NB4 (cell line): Measurements from ENCODE around the gene FOLR2.
A peak's percentile ranks its signal among the peaks of the same experiment; 100 is the strongest.

Experiments
- DNase-seq: peaks from one replicate; pipeline ENCODE4 v3.0.0; 2010; ENCODE audit warnings: low read depth
- H3K4me3 ChIP-seq: one replicate; pipeline ENCODE4 v1.5.1; 2011; ENCODE audit warnings: mild to moderate bottlenecking, low read depth, low read length, moderate library complexity
- MYC ChIP-seq: IDR thresholded peaks from 2 replicates; pipeline ENCODE4 v1.6.1; 2011; ENCODE audit warnings: low read depth, low read length
- POLR2A ChIP-seq: IDR thresholded peaks from 2 replicates; pipeline ENCODE4 v1.6.1; 2011; ENCODE audit warnings: mild to moderate bottlenecking; ENCODE audit not compliant: insufficient read length; ENCODE audit errors: extremely low read depth
- TF ChIP-seq, protein P1 (sequence below): IDR thresholded peaks from 2 replicates; pipeline ENCODE4 v1.6.1; 2011; ENCODE audit warnings: low read depth, low read length
- TF ChIP-seq, protein P2 (sequence below): IDR thresholded peaks from one replicate; pipeline ENCODE4 v1.5.1; 2012; ENCODE audit warnings: low read depth, low read length

FOLR2 gene

DNA sequence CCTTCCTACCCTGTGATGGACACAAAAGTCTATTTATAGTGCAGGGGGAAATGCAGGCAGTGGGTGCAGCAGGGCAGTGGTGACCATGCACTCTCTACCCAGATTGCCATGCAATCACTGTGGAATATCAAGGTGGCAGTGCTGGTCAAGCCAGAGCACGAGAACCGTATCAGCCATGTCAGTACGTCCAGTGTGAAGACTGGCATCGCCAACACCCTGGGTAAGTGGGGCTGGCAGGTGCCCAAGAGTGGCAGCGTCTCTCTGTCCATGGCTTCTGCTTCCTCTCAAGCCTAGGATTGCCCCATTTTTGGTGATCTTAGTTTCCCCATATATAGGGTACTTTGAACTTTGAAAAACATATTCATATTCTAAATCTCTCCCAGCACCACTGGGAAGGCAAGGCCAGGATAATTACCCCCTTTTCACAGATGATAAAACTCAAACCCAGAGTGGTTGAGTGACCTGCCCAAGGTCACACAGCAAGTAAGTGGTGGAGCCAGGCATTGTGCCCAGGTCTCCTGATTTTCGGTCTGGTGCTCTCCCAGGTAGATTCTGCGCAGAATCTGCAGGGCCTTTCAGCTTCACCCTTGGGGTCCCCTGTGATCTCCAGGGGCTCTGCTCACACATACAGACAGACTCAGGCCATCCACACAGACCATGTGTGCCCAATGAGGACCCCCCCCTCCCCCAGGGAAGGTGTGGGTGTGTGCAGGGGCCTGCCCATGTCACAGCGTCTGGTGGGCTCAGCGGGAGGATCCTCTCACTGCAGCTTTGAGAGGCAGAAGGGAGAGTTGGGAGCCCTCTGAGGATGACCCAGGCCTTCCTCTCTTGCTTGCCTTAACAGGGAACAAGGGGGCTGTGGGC lies 15.0 kb downstream of the FOLR2 start:
- DNase-seq, result no peak
- no peak overlapping the region for H3K4me3 ChIP-seq
- no peak for TF ChIP-seq POLR2A
- TF ChIP-seq, protein P1, sequence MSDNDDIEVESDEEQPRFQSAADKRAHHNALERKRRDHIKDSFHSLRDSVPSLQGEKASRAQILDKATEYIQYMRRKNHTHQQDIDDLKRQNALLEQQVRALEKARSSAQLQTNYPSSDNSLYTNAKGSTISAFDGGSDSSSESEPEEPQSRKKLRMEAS, result no peak
- no peak for TF ChIP-seq MYC
- TF ChIP-seq, protein P2, sequence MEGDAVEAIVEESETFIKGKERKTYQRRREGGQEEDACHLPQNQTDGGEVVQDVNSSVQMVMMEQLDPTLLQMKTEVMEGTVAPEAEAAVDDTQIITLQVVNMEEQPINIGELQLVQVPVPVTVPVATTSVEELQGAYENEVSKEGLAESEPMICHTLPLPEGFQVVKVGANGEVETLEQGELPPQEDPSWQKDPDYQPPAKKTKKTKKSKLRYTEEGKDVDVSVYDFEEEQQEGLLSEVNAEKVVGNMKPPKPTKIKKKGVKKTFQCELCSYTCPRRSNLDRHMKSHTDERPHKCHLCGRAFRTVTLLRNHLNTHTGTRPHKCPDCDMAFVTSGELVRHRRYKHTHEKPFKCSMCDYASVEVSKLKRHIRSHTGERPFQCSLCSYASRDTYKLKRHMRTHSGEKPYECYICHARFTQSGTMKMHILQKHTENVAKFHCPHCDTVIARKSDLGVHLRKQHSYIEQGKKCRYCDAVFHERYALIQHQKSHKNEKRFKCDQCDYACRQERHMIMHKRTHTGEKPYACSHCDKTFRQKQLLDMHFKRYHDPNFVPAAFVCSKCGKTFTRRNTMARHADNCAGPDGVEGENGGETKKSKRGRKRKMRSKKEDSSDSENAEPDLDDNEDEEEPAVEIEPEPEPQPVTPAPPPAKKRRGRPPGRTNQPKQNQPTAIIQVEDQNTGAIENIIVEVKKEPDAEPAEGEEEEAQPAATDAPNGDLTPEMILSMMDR, result no peak

DNA sequence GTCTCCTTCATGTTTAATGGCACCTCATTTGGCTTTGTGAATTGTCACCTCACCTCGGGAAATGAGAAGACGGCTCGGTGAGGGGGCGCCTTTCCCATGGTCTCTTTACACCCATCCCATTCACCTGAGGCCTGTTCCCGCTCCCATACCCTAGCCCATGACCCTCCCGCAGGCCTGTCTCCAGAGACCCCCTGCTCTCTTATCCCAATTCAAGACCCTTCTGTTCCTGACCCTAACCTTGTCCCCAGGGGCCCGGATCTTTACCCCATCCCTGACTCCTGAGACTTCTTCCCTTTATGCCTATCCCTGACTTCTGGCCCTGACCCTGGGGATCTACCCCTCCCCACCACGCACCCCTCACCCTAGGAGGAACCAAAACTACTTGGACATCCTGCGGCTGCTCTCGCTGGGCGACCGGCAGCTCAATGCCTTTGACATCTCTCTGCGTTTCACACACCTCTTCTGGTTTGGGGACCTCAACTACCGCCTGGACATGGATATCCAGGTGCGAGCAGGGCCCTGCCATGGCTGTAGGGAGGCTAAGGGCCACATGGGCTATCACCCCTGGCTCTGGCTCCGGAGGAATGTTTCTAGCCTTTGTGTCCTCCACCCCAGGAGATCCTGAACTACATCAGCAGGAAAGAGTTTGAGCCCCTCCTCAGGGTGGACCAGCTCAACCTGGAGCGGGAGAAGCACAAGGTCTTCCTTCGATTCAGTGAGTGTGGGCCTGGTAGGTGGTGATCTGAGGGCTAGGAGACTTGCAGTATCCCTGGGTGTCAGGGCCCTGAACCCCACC lies 15.9 kb downstream of the FOLR2 start:
- TF ChIP-seq, protein P1, result no peak
- no peak for TF ChIP-seq POLR2A
- no peak for TF ChIP-seq MYC
- TF ChIP-seq, protein P2, result no peak
- no peak overlapping the region for H3K4me3 ChIP-seq
- DNase-seq, result no peak

DNA sequence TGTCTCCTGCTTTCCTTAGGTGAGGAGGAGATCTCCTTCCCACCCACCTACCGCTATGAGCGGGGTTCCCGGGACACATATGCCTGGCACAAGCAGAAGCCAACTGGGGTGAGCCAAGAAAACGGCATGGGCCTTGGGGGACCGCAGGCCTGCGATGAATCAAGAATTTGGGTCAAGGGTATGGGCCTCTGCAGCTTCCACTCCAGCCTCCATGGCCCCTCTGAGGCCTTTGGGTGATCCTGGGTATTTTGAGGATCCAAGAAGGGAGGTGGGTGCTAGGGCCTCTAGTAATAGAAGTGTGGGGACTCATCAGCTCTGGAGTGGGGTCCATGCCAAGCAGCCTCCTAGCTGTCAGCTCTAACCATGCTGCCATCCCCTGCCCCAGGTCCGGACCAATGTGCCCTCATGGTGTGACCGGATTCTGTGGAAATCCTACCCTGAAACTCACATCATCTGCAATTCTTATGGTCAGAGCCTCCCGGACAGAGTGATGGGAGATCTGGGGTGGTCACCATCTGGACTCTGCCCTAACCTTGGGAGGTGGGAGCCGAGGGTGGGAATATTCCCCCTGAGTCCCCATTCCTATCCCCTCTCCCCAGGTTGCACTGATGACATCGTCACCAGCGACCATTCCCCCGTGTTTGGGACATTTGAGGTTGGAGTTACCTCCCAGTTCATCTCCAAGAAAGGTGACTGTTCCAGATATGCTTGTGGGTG lies 16.6 kb downstream of the FOLR2 start:
- H3K4me3 ChIP-seq, result no peak overlapping the region
- DNase-seq, result no peak
- TF ChIP-seq POLR2A, result no peak
- no peak for TF ChIP-seq MYC
- TF ChIP-seq, protein P2, result no peak
- TF ChIP-seq, protein P1, result no peak

DNA sequence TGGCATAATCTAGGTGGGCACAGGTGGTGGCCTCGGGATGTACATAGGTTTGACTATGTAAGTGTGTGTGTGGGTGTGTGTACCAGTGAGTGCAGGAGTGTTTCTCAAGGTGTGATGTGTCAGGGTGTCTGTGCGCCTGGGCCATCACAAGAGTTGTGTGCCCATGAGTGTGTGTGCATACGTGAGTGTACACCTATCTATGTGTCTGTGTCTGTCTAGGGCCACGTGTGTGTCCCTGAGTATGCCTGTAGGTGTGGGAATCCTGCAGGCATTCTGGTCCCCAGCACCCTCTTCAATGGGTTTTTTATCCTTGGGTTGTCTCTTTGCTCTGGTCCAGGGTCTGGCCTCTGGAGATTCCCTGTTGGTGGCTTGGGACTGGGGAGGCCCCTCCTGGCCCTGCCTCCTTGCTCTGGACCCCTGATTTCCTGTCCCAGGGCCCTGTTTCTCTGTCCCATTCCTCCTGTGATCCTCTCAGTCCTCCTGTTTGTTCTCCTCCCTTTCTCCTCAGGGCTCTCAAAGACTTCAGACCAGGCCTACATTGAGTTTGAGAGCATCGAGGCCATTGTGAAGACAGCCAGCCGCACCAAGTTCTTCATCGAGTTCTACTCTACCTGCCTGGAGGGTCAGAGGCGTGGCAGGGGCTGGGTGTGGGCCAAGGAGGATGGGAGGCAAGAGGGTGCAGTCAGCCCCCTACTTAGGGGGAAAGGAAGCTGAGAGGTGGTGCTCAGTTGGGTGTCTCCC lies 17.3 kb downstream of the FOLR2 start:
- DNase-seq, result no peak
- TF ChIP-seq, protein P2, result no peak
- TF ChIP-seq POLR2A (no peak), MYC (no peak)
- TF ChIP-seq, protein P1, result no peak
- H3K4me3 ChIP-seq, result no peak overlapping the region

DNA sequence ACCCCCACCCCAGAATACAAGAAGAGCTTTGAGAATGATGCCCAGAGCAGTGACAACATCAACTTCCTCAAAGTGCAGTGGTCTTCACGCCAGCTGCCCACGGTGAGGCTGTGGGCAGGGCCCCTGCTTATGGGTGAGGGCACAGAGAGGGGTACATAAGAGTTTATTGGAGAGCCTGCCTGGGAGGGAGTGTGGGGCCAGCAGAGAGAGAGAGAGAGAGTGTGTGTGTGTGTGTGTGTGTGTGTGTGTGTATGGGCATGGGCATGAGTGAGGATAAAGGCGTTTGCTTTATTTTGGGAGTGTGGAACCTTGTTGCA lies 17.9 kb downstream of the FOLR2 start:
- no peak overlapping the region for H3K4me3 ChIP-seq
- no peak for TF ChIP-seq POLR2A
- TF ChIP-seq, protein P1, result no peak
- TF ChIP-seq MYC, result no peak
- TF ChIP-seq, protein P2, result no peak
- peak; percentile 45 for DNase-seq
